Epidermal melanocyte (primary cell): ENCODE results near the gene XRCC3.

ENCODE experiments used
- DNase-seq: peaks from one replicate; pipeline ENCODE4 v3.0.0; 2011; ENCODE audit warnings: low spot score; ENCODE audit not compliant: insufficient read length

The XRCC3 gene

GRCh38 chr14:103738701-103739451 lies 23.6 kb upstream of the XRCC3 start:
- DNase-seq: no peak

- DNase-seq: no peak
These were observed 22.9 kb upstream of the XRCC3 start for GRCh38 chr14:103738166-103738565.

- no peak for DNase-seq
These were observed 22.3 kb upstream of the XRCC3 start for GRCh38 chr14:103737432-103738045.

GRCh38 chr14:103736546-103737431 lies 21.5 kb upstream of the XRCC3 start:
- DNase-seq: no peak

GRCh38 chr14:103735815-103736545 lies 20.7 kb upstream of the XRCC3 start:
- no peak for DNase-seq

- DNase-seq: no peak
These were observed 20.2 kb upstream of the XRCC3 start for GRCh38 chr14:103735439-103735814.

GRCh38 chr14:103735022-103735421 lies 19.8 kb upstream of the XRCC3 start:
- DNase-seq: no peak

- DNase-seq: no peak
These were observed 19.0 kb upstream of the XRCC3 start for GRCh38 chr14:103734081-103734888.

GRCh38 chr14:103733651-103734050 lies 18.4 kb upstream of the XRCC3 start:
- no peak for DNase-seq

- no peak for DNase-seq
These were observed 17.8 kb upstream of the XRCC3 start for GRCh38 chr14:103732868-103733620.

- no peak for DNase-seq
These were observed 16.9 kb upstream of the XRCC3 start for GRCh38 chr14:103731916-103732867.

- DNase-seq: no peak
These were observed 16.2 kb upstream of the XRCC3 start for GRCh38 chr14:103731481-103731880.

GRCh38 chr14:103730490-103731035 lies 15.3 kb upstream of the XRCC3 start:
- DNase-seq: no peak

GRCh38 chr14:103729496-103730448 lies 14.5 kb upstream of the XRCC3 start:
- no peak for DNase-seq

- no peak for DNase-seq
These were observed 13.5 kb upstream of the XRCC3 start for GRCh38 chr14:103728721-103729120.

GRCh38 chr14:103728141-103728540 lies 12.9 kb upstream of the XRCC3 start:
- DNase-seq: no peak

- no peak for DNase-seq
These were observed 12.2 kb upstream of the XRCC3 start for GRCh38 chr14:103727313-103727980.
